ENCODE measurements around the gene FBXL13.
"Not testable (repeated sequence)": the region's sequence is repeated elsewhere in the genome, so short reads cannot be mapped to it uniquely, and the experiment has no call there.

FBXL13 gene

GRCh38 chr7:102967798-102968197, 106.8 kb downstream of the FBXL13 start:
- H3K9me3 ChIP-seq (ENCODE audit: control extremely low read depth in 1 of 5, control insufficient read depth in 4 of 5, insufficient read depth in 2 of 5, low read depth in 1 of 5, low read length in 4 of 5): no peaks in the 10 kb centered on the region
- peaks cover 0 to 11% (median 2%) of the 10 kb centered on the region in 4 experiments for H3K4me1 ChIP-seq (ENCODE audit: control extremely low read depth in 1 of 4, control insufficient read depth in 4 of 4, insufficient read depth in 4 of 4, low read length in 3 of 4)
- peak in 1 of 3 donors; percentile 27 for DNase-seq
- ChIA-PET CTCF (no interaction called here), POLR2A (no interaction called here)
- H3K27me3 ChIP-seq (replicated peaks in 2 of 5; ENCODE audit: control insufficient read depth in 4 of 5, insufficient read depth in 5 of 5, low read length in 4 of 5): no peaks in the 10 kb centered on the region
- no peaks in the 10 kb centered on the region for H3K36me3 ChIP-seq (ENCODE audit: control insufficient read depth in 4 of 4, insufficient read depth in 4 of 4, low read length in 3 of 4)
- no peak overlapping the region for H3K27ac ChIP-seq (ENCODE audit: insufficient read depth in 1 of 2, low read depth in 1 of 2, low read length in 2 of 2, poor library complexity in 1 of 2, severe bottlenecking in 2 of 2)
- no peak overlapping the region for H3K4me3 ChIP-seq (ENCODE audit: control insufficient read depth in 1 of 7, extremely low read depth in 1 of 7, insufficient read depth in 4 of 7, low read depth in 2 of 7, low read length in 6 of 7)

- no CpG with 5 or more reads among the region's 2 CpGs for WGBS (ENCODE audit: insufficient coverage)
- no peaks in the 10 kb centered on the region for H3K27me3 ChIP-seq (replicated peaks in 2 of 5; ENCODE audit: control insufficient read depth in 4 of 5, insufficient read depth in 5 of 5, low read length in 4 of 5)
- peaks cover 0 to 11% (median 2%) of the 10 kb centered on the region in 4 experiments for H3K4me1 ChIP-seq (ENCODE audit: control extremely low read depth in 1 of 4, control insufficient read depth in 4 of 4, insufficient read depth in 4 of 4, low read length in 3 of 4)
- ChIA-PET POLR2A (no interaction called here), CTCF (no interaction called here)
- no peak for DNase-seq
- no peaks in the 10 kb centered on the region for H3K9me3 ChIP-seq (ENCODE audit: control extremely low read depth in 1 of 5, control insufficient read depth in 4 of 5, insufficient read depth in 2 of 5, low read depth in 1 of 5, low read length in 4 of 5)
- no peak overlapping the region for H3K27ac ChIP-seq (ENCODE audit: insufficient read depth in 1 of 2, low read depth in 1 of 2, low read length in 2 of 2, poor library complexity in 1 of 2, severe bottlenecking in 2 of 2)
- H3K36me3 ChIP-seq (ENCODE audit: control insufficient read depth in 4 of 4, insufficient read depth in 4 of 4, low read length in 3 of 4): no peaks in the 10 kb centered on the region
- H3K4me3 ChIP-seq (ENCODE audit: control insufficient read depth in 1 of 7, extremely low read depth in 1 of 7, insufficient read depth in 4 of 7, low read depth in 2 of 7, low read length in 6 of 7): no peak overlapping the region
Measured at GRCh38 chr7:102966465-102966864, 108.1 kb downstream of the FBXL13 start.

- H3K27ac ChIP-seq (ENCODE audit: insufficient read depth in 1 of 2, low read depth in 1 of 2, low read length in 2 of 2, poor library complexity in 1 of 2, severe bottlenecking in 2 of 2); DNase-seq; CTCF ChIA-PET; H3K4me3 ChIP-seq (ENCODE audit: control insufficient read depth in 1 of 7, extremely low read depth in 1 of 7, insufficient read depth in 4 of 7, low read depth in 2 of 7, low read length in 6 of 7); H3K4me1 ChIP-seq (ENCODE audit: control extremely low read depth in 1 of 4, control insufficient read depth in 4 of 4, insufficient read depth in 4 of 4, low read length in 3 of 4); H3K9me3 ChIP-seq (ENCODE audit: control extremely low read depth in 1 of 5, control insufficient read depth in 4 of 5, insufficient read depth in 2 of 5, low read depth in 1 of 5, low read length in 4 of 5); POLR2A ChIA-PET; H3K27me3 ChIP-seq (replicated peaks in 2 of 5; ENCODE audit: control insufficient read depth in 4 of 5, insufficient read depth in 5 of 5, low read length in 4 of 5); H3K36me3 ChIP-seq (ENCODE audit: control insufficient read depth in 4 of 4, insufficient read depth in 4 of 4, low read length in 3 of 4): not testable (repeated sequence)
- no CpG with 5 or more reads among the region's 2 CpGs for WGBS (ENCODE audit: insufficient coverage)
Measured at GRCh38 chr7:102961993-102962392, 112.6 kb downstream of the FBXL13 start.

- CTCF ChIA-PET; H3K4me1 ChIP-seq (ENCODE audit: control extremely low read depth in 1 of 4, control insufficient read depth in 4 of 4, insufficient read depth in 4 of 4, low read length in 3 of 4); H3K36me3 ChIP-seq (ENCODE audit: control insufficient read depth in 4 of 4, insufficient read depth in 4 of 4, low read length in 3 of 4); H3K27me3 ChIP-seq (replicated peaks in 2 of 5; ENCODE audit: control insufficient read depth in 4 of 5, insufficient read depth in 5 of 5, low read length in 4 of 5); H3K4me3 ChIP-seq (ENCODE audit: control insufficient read depth in 1 of 7, extremely low read depth in 1 of 7, insufficient read depth in 4 of 7, low read depth in 2 of 7, low read length in 6 of 7); H3K27ac ChIP-seq (ENCODE audit: insufficient read depth in 1 of 2, low read depth in 1 of 2, low read length in 2 of 2, poor library complexity in 1 of 2, severe bottlenecking in 2 of 2); POLR2A ChIA-PET; H3K9me3 ChIP-seq (ENCODE audit: control extremely low read depth in 1 of 5, control insufficient read depth in 4 of 5, insufficient read depth in 2 of 5, low read depth in 1 of 5, low read length in 4 of 5); DNase-seq: not testable (repeated sequence)
- no CpG with 5 or more reads among the region's 3 CpGs for WGBS (ENCODE audit: insufficient coverage)
Measured at GRCh38 chr7:102958004-102958403, 116.6 kb downstream of the FBXL13 start.

- POLR2A ChIA-PET; DNase-seq; H3K27ac ChIP-seq (ENCODE audit: insufficient read depth in 1 of 2, low read depth in 1 of 2, low read length in 2 of 2, poor library complexity in 1 of 2, severe bottlenecking in 2 of 2); CTCF ChIA-PET; H3K27me3 ChIP-seq (replicated peaks in 2 of 5; ENCODE audit: control insufficient read depth in 4 of 5, insufficient read depth in 5 of 5, low read length in 4 of 5); H3K4me1 ChIP-seq (ENCODE audit: control extremely low read depth in 1 of 4, control insufficient read depth in 4 of 4, insufficient read depth in 4 of 4, low read length in 3 of 4); H3K4me3 ChIP-seq (ENCODE audit: control insufficient read depth in 1 of 7, extremely low read depth in 1 of 7, insufficient read depth in 4 of 7, low read depth in 2 of 7, low read length in 6 of 7); H3K36me3 ChIP-seq (ENCODE audit: control insufficient read depth in 4 of 4, insufficient read depth in 4 of 4, low read length in 3 of 4); H3K9me3 ChIP-seq (ENCODE audit: control extremely low read depth in 1 of 5, control insufficient read depth in 4 of 5, insufficient read depth in 2 of 5, low read depth in 1 of 5, low read length in 4 of 5): not testable (repeated sequence)
- 100% methylated on average over 1 of the region's 4 CpGs for WGBS (ENCODE audit: insufficient coverage)
Measured at GRCh38 chr7:102954359-102954758, 120.2 kb downstream of the FBXL13 start.

- no peak for DNase-seq
- POLR2A ChIA-PET: no interaction called here
- Histone ChIP-seq H3K36me3 (ENCODE audit: control insufficient read depth in 4 of 4, insufficient read depth in 4 of 4, low read length in 3 of 4) (no peaks in the 10 kb centered on the region), H3K9me3 (ENCODE audit: control extremely low read depth in 1 of 5, control insufficient read depth in 4 of 5, insufficient read depth in 2 of 5, low read depth in 1 of 5, low read length in 4 of 5) (peaks cover 0 to 9% (median 0%) of the 10 kb centered on the region in 5 experiments), H3K27ac (ENCODE audit: insufficient read depth in 1 of 2, low read depth in 1 of 2, low read length in 2 of 2, poor library complexity in 1 of 2, severe bottlenecking in 2 of 2) (no peak overlapping the region), H3K4me1 (ENCODE audit: control extremely low read depth in 1 of 4, control insufficient read depth in 4 of 4, insufficient read depth in 4 of 4, low read length in 3 of 4) (peaks cover 0 to 5% (median 0%) of the 10 kb centered on the region in 4 experiments), H3K27me3 (replicated peaks in 2 of 5; ENCODE audit: control insufficient read depth in 4 of 5, insufficient read depth in 5 of 5, low read length in 4 of 5) (no peaks in the 10 kb centered on the region), H3K4me3 (ENCODE audit: control insufficient read depth in 1 of 7, extremely low read depth in 1 of 7, insufficient read depth in 4 of 7, low read depth in 2 of 7, low read length in 6 of 7) (no peak overlapping the region)
- CTCF ChIA-PET: no interaction called here
Measured at GRCh38 chr7:102953406-102953805, 121.2 kb downstream of the FBXL13 start.

GRCh38 chr7:102951839-102952238, 122.8 kb downstream of the FBXL13 start:
- no peaks in the 10 kb centered on the region for H3K27me3 ChIP-seq (replicated peaks in 2 of 5; ENCODE audit: control insufficient read depth in 4 of 5, insufficient read depth in 5 of 5, low read length in 4 of 5)
- POLR2A ChIA-PET: interaction anchor here (0.8 kb wide), 1 partner anchor 13 kb away, joined by 3 read pairs; no protein-coding TSS in a partner anchor
- no peaks in the 10 kb centered on the region for H3K36me3 ChIP-seq (ENCODE audit: control insufficient read depth in 4 of 4, insufficient read depth in 4 of 4, low read length in 3 of 4)
- H3K4me3 ChIP-seq (ENCODE audit: control insufficient read depth in 1 of 7, extremely low read depth in 1 of 7, insufficient read depth in 4 of 7, low read depth in 2 of 7, low read length in 6 of 7): no peak overlapping the region
- DNase-seq: no peak
- H3K9me3 ChIP-seq (ENCODE audit: control extremely low read depth in 1 of 5, control insufficient read depth in 4 of 5, insufficient read depth in 2 of 5, low read depth in 1 of 5, low read length in 4 of 5): peaks cover 0 to 9% (median 0%) of the 10 kb centered on the region in 5 experiments
- H3K4me1 ChIP-seq (ENCODE audit: control extremely low read depth in 1 of 4, control insufficient read depth in 4 of 4, insufficient read depth in 4 of 4, low read length in 3 of 4): peaks cover 0 to 5% (median 0%) of the 10 kb centered on the region in 4 experiments
- WGBS (ENCODE audit: insufficient coverage): 100% methylated on average over 2 of the region's 3 CpGs
- no peak overlapping the region for H3K27ac ChIP-seq (ENCODE audit: insufficient read depth in 1 of 2, low read depth in 1 of 2, low read length in 2 of 2, poor library complexity in 1 of 2, severe bottlenecking in 2 of 2)
- CTCF ChIA-PET: interaction anchor here (1.2 kb wide), 1 partner anchor 17 kb away, joined by 3 read pairs; no protein-coding TSS in a partner anchor

Data from common myeloid progenitor, CD34-positive (primary cell).